Measurements from ENCODE around the gene SOX8.

GRCh38 chr16:990516-991291, 9.1 kb downstream of the SOX8 start:
- TF ChIP-seq CTCF (IDR thresholded peaks at IDR 0.05; ENCODE audit: insufficient read depth, low read length, poor library complexity, severe bottlenecking) (no peak), EZH2phosphoT487 (conservative IDR thresholded peaks at IDR 0.05; ENCODE audit: low read length) (no peak)

Data from SU-DHL-6 (cell line).